ENCODE results near the gene IL34.

The IL34 gene

DNA sequence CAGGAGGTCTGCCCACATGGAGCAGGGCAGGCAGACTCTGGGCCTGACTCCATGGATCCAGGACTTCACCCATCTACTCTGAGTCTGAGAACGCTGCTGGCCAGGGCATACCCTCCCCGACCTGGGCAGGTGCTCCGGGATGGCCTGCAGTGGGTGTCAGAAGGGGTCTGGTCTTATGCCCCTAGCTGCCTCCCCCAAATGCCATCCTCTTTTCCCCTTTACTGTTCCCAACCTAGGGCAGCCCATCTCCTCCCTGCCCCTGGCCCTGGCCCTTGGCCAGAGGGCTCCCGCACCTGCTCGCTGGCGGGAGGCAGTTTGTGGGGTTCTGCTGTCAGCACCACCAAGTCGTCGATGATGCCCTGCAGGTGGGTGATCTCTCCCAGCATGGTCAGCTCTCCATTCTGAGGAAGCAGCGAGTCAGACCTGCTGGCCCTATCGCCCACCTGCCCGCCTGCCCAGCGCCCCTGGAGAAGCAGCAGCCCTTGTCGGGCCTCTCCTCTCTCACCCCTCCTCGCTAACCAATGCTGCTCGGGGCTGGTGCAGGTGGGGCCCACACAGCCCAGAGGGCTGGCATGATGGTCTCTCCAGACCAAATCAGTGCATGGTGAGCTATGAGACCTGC is 31.3 kb downstream of the IL34 start:
- no peak for DNase-seq (ENCODE audit: low read depth in 1 of 2, low spot score in 1 of 2)
- Histone ChIP-seq H3K4me3 (replicated peaks; ENCODE audit: insufficient read depth, low read length) (no peak overlapping the region), H3K27ac (replicated peaks) (no peak overlapping the region), H3K27me3 (ENCODE audit: insufficient read depth, poor library complexity, severe bottlenecking) (no peaks in the 10 kb centered on the region)
- TF ChIP-seq, protein P1, sequence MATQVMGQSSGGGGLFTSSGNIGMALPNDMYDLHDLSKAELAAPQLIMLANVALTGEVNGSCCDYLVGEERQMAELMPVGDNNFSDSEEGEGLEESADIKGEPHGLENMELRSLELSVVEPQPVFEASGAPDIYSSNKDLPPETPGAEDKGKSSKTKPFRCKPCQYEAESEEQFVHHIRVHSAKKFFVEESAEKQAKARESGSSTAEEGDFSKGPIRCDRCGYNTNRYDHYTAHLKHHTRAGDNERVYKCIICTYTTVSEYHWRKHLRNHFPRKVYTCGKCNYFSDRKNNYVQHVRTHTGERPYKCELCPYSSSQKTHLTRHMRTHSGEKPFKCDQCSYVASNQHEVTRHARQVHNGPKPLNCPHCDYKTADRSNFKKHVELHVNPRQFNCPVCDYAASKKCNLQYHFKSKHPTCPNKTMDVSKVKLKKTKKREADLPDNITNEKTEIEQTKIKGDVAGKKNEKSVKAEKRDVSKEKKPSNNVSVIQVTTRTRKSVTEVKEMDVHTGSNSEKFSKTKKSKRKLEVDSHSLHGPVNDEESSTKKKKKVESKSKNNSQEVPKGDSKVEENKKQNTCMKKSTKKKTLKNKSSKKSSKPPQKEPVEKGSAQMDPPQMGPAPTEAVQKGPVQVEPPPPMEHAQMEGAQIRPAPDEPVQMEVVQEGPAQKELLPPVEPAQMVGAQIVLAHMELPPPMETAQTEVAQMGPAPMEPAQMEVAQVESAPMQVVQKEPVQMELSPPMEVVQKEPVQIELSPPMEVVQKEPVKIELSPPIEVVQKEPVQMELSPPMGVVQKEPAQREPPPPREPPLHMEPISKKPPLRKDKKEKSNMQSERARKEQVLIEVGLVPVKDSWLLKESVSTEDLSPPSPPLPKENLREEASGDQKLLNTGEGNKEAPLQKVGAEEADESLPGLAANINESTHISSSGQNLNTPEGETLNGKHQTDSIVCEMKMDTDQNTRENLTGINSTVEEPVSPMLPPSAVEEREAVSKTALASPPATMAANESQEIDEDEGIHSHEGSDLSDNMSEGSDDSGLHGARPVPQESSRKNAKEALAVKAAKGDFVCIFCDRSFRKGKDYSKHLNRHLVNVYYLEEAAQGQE (IDR thresholded peaks at IDR 0.05; ENCODE audit: insufficient replicate concordance, low read depth): no peak
- no peak for TF ChIP-seq GABPA (IDR thresholded peaks at IDR 0.05; ENCODE audit: low read depth)
- no peak for TF ChIP-seq SPI1 (IDR thresholded peaks at IDR 0.05; ENCODE audit: borderline replicate concordance, low read depth)
- TF ChIP-seq, protein P2, sequence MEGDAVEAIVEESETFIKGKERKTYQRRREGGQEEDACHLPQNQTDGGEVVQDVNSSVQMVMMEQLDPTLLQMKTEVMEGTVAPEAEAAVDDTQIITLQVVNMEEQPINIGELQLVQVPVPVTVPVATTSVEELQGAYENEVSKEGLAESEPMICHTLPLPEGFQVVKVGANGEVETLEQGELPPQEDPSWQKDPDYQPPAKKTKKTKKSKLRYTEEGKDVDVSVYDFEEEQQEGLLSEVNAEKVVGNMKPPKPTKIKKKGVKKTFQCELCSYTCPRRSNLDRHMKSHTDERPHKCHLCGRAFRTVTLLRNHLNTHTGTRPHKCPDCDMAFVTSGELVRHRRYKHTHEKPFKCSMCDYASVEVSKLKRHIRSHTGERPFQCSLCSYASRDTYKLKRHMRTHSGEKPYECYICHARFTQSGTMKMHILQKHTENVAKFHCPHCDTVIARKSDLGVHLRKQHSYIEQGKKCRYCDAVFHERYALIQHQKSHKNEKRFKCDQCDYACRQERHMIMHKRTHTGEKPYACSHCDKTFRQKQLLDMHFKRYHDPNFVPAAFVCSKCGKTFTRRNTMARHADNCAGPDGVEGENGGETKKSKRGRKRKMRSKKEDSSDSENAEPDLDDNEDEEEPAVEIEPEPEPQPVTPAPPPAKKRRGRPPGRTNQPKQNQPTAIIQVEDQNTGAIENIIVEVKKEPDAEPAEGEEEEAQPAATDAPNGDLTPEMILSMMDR (IDR thresholded peaks at IDR 0.05; ENCODE audit: insufficient read depth, low read length): no peak
- TF ChIP-seq POLR2AphosphoS5 (IDR thresholded peaks at IDR 0.05; ENCODE audit: low read depth): no peak

DNA sequence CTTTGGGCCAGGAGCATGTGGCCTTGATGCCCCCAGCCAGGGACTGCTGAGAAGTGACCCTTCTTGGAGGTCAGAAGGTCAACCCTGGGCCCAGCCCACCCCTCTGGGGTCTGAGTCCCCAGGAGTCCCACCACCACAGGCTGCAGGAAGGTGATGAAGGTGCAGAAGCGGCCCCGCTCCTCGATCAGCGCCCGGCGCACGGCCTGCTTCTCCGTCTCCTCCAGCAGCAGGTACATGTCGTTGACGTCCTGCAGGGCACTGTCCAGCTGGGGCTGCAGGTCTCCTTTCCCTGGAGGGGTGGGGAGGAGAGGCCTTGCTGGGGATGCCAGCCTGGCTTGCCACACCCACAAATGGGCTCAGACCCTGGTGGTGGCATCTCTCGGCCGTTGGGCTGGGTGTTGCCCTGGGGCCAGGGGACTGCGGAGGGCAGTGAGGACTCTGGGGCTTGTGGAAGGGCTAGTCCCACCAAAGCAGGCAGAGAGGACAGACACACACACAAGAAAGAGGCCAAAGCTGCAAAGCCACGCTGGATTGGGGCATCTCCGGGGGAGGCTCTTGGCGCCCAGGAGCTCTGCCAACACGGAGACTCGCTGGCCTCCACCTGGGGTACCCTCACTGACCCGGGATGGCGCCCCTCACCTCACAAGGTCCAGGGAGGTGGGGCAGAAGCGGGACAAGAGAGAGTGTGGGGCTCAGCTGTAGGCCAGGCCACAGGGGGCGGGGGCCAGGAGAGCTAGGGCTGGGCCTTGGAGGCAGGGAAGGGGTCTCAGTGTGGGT is 31.9 kb downstream of the IL34 start:
- no peak overlapping the region for H3K4me3 ChIP-seq (replicated peaks; ENCODE audit: insufficient read depth, low read length)
- DNase-seq (ENCODE audit: low read depth in 1 of 2, low spot score in 1 of 2): no peak
- H3K27ac ChIP-seq (replicated peaks): no peak overlapping the region
- TF ChIP-seq, protein P2 (IDR thresholded peaks at IDR 0.05; ENCODE audit: insufficient read depth, low read length): no peak
- TF ChIP-seq, protein P1 (IDR thresholded peaks at IDR 0.05; ENCODE audit: insufficient replicate concordance, low read depth): no peak
- no peak for TF ChIP-seq SPI1 (IDR thresholded peaks at IDR 0.05; ENCODE audit: borderline replicate concordance, low read depth)
- no peak for TF ChIP-seq GABPA (IDR thresholded peaks at IDR 0.05; ENCODE audit: low read depth)
- TF ChIP-seq POLR2AphosphoS5 (IDR thresholded peaks at IDR 0.05; ENCODE audit: low read depth): no peak
- H3K27me3 ChIP-seq (ENCODE audit: insufficient read depth, poor library complexity, severe bottlenecking): no peaks in the 10 kb centered on the region

DNA sequence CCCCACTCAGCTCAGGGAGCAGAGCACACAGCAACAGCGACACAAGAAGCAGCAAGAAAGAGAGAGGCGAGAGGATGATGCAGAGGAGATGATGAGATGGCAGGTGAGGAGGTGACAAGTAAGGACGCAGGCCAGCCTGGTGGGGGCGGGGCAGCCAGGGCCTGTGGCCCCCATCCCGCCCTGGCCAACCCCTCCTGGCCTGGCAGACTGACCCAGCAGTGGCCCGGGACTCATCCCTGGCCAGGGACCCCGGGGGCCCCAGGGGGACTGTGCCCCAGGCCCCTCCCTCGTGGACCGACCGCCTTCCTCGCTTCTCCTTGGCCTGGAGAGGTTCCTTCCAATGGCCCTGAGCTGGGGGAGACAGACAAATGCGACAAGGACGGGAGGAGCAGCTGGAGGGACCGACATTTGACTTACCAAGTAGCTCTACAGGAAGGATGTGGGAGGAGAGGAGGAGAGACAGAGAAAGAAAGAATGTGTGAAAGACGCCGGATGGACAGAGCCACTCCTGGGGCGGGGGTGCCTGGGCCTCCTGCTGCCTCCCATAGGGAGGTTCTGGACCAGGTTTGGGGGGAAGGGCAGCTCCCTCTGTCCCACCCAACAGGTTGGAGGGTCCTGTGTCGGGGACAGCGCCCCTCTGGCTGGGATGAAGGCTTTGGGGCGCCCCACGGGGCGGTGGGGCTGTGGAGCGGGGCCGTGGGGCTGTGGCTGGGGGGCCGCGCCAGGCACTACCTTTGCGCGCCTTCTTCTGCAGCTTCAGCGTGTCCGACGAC is 32.7 kb downstream of the IL34 start:
- H3K27ac ChIP-seq (replicated peaks): no peak overlapping the region
- no peaks in the 10 kb centered on the region for H3K27me3 ChIP-seq (ENCODE audit: insufficient read depth, poor library complexity, severe bottlenecking)
- H3K4me3 ChIP-seq (replicated peaks; ENCODE audit: insufficient read depth, low read length): no peak overlapping the region
- DNase-seq (ENCODE audit: low read depth in 1 of 2, low spot score in 1 of 2): no peak
- TF ChIP-seq, protein P1 (IDR thresholded peaks at IDR 0.05; ENCODE audit: insufficient replicate concordance, low read depth): no peak
- TF ChIP-seq SPI1 (IDR thresholded peaks at IDR 0.05; ENCODE audit: borderline replicate concordance, low read depth): no peak
- TF ChIP-seq, protein P2 (IDR thresholded peaks at IDR 0.05; ENCODE audit: insufficient read depth, low read length): no peak
- no peak for TF ChIP-seq POLR2AphosphoS5 (IDR thresholded peaks at IDR 0.05; ENCODE audit: low read depth)
- no peak for TF ChIP-seq GABPA (IDR thresholded peaks at IDR 0.05; ENCODE audit: low read depth)

Data from HL-60 (cell line).